Colonic mucosa (tissue), 4 donors: ENCODE results near the gene PGPEP1. TPM values are rescaled to one million over a fixed set of nuclear protein-coding genes. Genes with fewer than 3 reads are reported as not detected.
"Not testable (repeated sequence)": the region's sequence is repeated elsewhere in the genome, so short reads cannot be mapped to it uniquely, and the experiment has no call there.

Experiments used
- DNase-seq: peaks from one replicate; pipeline ENCODE4 v3.0.0-alpha.2; 2020
- H3K27ac ChIP-seq: fragments of 200-600 bp; one replicate; pipeline ENCODE4 v1.8.0; 2021
- H3K27me3 ChIP-seq: fragments of 200-600 bp; one replicate; pipeline ENCODE4 v1.8.0; 2021
- H3K36me3 ChIP-seq: fragments of 200-600 bp; one replicate; pipeline ENCODE4 v1.8.0; 2021
- H3K4me1 ChIP-seq: fragments of 200-600 bp; one replicate; pipeline ENCODE4 v1.8.0; 2021; ENCODE audit warnings: mild to moderate bottlenecking
- H3K4me3 ChIP-seq: fragments of 200-600 bp; one replicate; pipeline ENCODE4 v1.8.0; 2021
- H3K9ac ChIP-seq, 2 donors: one replicate each; pipeline ENCODE4 v1.7.0; 2013; ENCODE audit warnings: control low read depth in 2 of 2, low read depth in 2 of 2, low read length in 2 of 2
- H3K9me3 ChIP-seq: fragments of 200-600 bp; one replicate; pipeline ENCODE4 v1.8.0; 2021
- intact Hi-C: fragments of 100-400 bp; cut with DNase I; formaldehyde crosslinking; loops from one replicate; pipeline ENCODE4 v1.14.1; 2022
- total RNA-seq, 2 donors: library from RNA; stranded (reverse); fragmentation: NEBNext Ultra II Directional in 1 of 2; extraction: Animal tissue kit (Norgen Biotek cat#: 25700) in 1 of 2; gene quantifications; one replicate each; pipeline ENCODE4 v1.2.1, GENCODE V29; 2021
- TF ChIP-seq, protein P1 (sequence below): fragments of 200-600 bp; IDR thresholded peaks from one replicate; pipeline ENCODE4 v1.8.0; 2022; ENCODE audit warnings: antibody characterized with exemption, mild to moderate bottlenecking
- donor health status: healthy.
- donor health status: DM: no; HTN: no; CAD: no.
- donor health status: DM: no; HTN: no; CAD: no.

PGPEP1 gene
- total RNA-seq, 2 donors from 2014 or later: 62.6 to 99.0 TPM

- no peaks in the 10 kb centered on the region for H3K27me3 ChIP-seq
- H3K9ac ChIP-seq: peak overlapping the region; percentile 98
- H3K27ac ChIP-seq: peak overlapping the region; percentile 89
- H3K36me3 ChIP-seq: no peaks in the 10 kb centered on the region
- TF ChIP-seq, protein P1, sequence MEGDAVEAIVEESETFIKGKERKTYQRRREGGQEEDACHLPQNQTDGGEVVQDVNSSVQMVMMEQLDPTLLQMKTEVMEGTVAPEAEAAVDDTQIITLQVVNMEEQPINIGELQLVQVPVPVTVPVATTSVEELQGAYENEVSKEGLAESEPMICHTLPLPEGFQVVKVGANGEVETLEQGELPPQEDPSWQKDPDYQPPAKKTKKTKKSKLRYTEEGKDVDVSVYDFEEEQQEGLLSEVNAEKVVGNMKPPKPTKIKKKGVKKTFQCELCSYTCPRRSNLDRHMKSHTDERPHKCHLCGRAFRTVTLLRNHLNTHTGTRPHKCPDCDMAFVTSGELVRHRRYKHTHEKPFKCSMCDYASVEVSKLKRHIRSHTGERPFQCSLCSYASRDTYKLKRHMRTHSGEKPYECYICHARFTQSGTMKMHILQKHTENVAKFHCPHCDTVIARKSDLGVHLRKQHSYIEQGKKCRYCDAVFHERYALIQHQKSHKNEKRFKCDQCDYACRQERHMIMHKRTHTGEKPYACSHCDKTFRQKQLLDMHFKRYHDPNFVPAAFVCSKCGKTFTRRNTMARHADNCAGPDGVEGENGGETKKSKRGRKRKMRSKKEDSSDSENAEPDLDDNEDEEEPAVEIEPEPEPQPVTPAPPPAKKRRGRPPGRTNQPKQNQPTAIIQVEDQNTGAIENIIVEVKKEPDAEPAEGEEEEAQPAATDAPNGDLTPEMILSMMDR: no peak
- H3K4me3 ChIP-seq: peak overlapping the region; percentile 73
- no peak for DNase-seq
- peaks cover 42% of the 10 kb centered on the region for H3K4me1 ChIP-seq
- no peaks in the 10 kb centered on the region for H3K9me3 ChIP-seq
- intact Hi-C loops: no loop called here
Measured at GRCh38 chr19:18321734-18322102, 18.7 kb upstream of the PGPEP1 start.

DNA sequence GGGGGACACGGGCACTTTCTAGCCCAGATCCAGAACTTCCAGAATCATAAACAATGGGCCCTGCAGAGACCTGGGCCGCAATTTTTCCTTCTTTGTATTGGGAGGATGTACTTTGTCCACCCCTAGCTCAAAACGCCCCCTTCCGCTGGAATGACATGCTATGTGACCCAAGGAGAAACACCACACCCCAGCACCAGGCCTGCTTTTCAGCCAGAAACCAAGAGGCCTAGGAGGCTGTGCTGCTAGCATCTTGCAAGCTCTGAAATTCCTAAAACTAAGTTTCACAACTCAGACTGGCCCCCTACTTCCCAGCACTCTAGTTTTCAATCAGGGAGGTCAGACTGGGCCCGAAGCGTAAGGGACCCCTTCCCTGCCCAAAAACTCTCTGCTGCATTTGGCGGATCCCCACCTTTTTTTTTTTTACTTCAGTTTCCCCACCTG lies 18.1 kb upstream of the PGPEP1 start:
- Histone ChIP-seq H3K27me3 (no peaks in the 10 kb centered on the region), H3K36me3 (no peaks in the 10 kb centered on the region), H3K4me1 (peaks cover 42% of the 10 kb centered on the region), H3K9ac (peak overlapping the region; percentile 98), H3K4me3 (peak overlapping the region; percentile 73), H3K9me3 (no peaks in the 10 kb centered on the region), H3K27ac (peak overlapping the region; percentile 89)
- intact Hi-C loops: no loop called here
- TF ChIP-seq, protein P1: no peak
- DNase-seq: peak; percentile 87

- Histone ChIP-seq H3K36me3 (no peaks in the 10 kb centered on the region), H3K27me3 (no peaks in the 10 kb centered on the region), H3K9me3 (no peaks in the 10 kb centered on the region), H3K27ac (peak within 1 kb of the TSS; percentile 89), H3K4me1 (peaks cover 42% of the 10 kb centered on the region), H3K4me3 (peak within 1 kb of the TSS; percentile 73), H3K9ac (peak within 1 kb of the TSS; percentile 98)
- DNase-seq: peak; percentile 99
- TF ChIP-seq, protein P1: no peak
- intact Hi-C loops: no loop called here
Measured at GRCh38 chr19:18322759-18323460, 17.5 kb upstream of the PGPEP1 start, which contains the start of gene LSM4. LSM4 (minus strand) TSS chr19:18323076; CDS start chr19:18323020, 56 bp downstream.

DNA sequence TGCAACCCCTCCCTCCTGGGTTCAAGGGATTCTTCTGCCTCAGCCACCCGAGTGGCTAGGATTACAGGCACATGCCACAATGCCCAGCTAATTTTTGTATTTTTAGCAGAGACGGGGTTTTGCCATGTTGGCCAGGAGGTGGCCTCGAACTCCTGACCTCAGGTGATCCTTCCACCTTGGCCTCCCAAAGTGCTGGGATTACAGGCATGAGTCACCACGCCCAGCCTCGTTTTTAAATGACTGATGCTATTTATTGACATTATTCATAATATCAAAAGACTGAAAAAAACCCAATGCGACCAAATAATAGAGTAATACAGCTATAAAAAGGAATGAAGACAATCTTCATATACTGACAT lies 16.0 kb upstream of the PGPEP1 start:
- H3K4me3 ChIP-seq, H3K27me3 ChIP-seq, DNase-seq, H3K9ac ChIP-seq, H3K36me3 ChIP-seq, intact Hi-C loops, H3K9me3 ChIP-seq: not testable (repeated sequence)
- H3K4me1 ChIP-seq: peaks cover 34% of the 10 kb centered on the region
- H3K27ac ChIP-seq: peak overlapping the region; percentile 89

- H3K4me1 ChIP-seq: peaks cover 18% of the 10 kb centered on the region
- DNase-seq: no peak
- H3K27me3 ChIP-seq: no peaks in the 10 kb centered on the region
- no peak overlapping the region for H3K27ac ChIP-seq
- no peaks in the 10 kb centered on the region for H3K9me3 ChIP-seq
- intact Hi-C loops: loop anchor here (2.0 kb wide), 1 partner anchor 48 kb away; no protein-coding TSS in a partner anchor
- H3K36me3 ChIP-seq: no peaks in the 10 kb centered on the region
- TF ChIP-seq, protein P1: no peak
- H3K9ac ChIP-seq: no peak overlapping the region
- H3K4me3 ChIP-seq: no peak overlapping the region
Measured at GRCh38 chr19:18326772-18327171, 13.6 kb upstream of the PGPEP1 start.

- Histone ChIP-seq H3K4me3 (peak overlapping the region; percentile 22), H3K4me1 (peaks cover 14% of the 10 kb centered on the region), H3K9me3 (no peaks in the 10 kb centered on the region), H3K27ac (peak overlapping the region; percentile 58), H3K36me3 (no peaks in the 10 kb centered on the region), H3K9ac (peak overlapping the region in 1 of 2 donors; percentile 77), H3K27me3 (no peaks in the 10 kb centered on the region)
- intact Hi-C loops: no loop called here
- peak; percentile 97 for DNase-seq
- TF ChIP-seq, protein P1: peak; percentile 93
Measured at GRCh38 chr19:18328340-18329034, 11.9 kb upstream of the PGPEP1 start.
